GM21526 (cell line): ENCODE data around the gene GPR82.
A peak's percentile ranks its signal among the peaks of the same experiment; 100 is the strongest.
"Not testable (repeated sequence)": the region's sequence is repeated elsewhere in the genome, so short reads cannot be mapped to it uniquely, and the experiment has no call there.

ENCODE experiments used
- ATAC-seq: cut with Tn5 transposase; IDR thresholded peaks from one replicate; pipeline ENCODE4 v1.9.1; 2021; ENCODE audit warnings: moderate library complexity; ENCODE audit not compliant: unreplicated experiment, low FRiP score

GPR82 gene

GRCh38 chrX:41723826-41724225 is at the start of gene GPR82:
GPR82 (plus strand) TSS chrX:41724181; CDS start chrX:41727027, 2,846 bp downstream.
- no peak for ATAC-seq

- ATAC-seq: not testable (repeated sequence)
Measured at GRCh38 chrX:41676361-41676760, 47.6 kb upstream of the GPR82 start.

- no peak for ATAC-seq
Measured at GRCh38 chrX:41677183-41678060, 46.6 kb upstream of the GPR82 start.

- ATAC-seq: no peak
Measured at GRCh38 chrX:41684138-41684537, 39.8 kb upstream of the GPR82 start.

- no peak for ATAC-seq
Measured at GRCh38 chrX:41684940-41685339, 39.0 kb upstream of the GPR82 start.

GRCh38 chrX:41686788-41687187 is 37.2 kb upstream of the GPR82 start:
- no peak for ATAC-seq

- ATAC-seq: no peak
Measured at GRCh38 chrX:41688156-41688555, 35.8 kb upstream of the GPR82 start.

GRCh38 chrX:41688835-41689234 is 35.1 kb upstream of the GPR82 start, which contains the start of gene GPR34:
GPR34 (plus strand) TSS chrX:41688973; CDS start chrX:41695634, 6,661 bp downstream.
- no peak for ATAC-seq

GRCh38 chrX:41689711-41690110 is 34.3 kb upstream of the GPR82 start:
- ATAC-seq: no peak

- no peak for ATAC-seq
Measured at GRCh38 chrX:41692162-41692749, 31.7 kb upstream of the GPR82 start.

- no peak for ATAC-seq
Measured at GRCh38 chrX:41693024-41693423, 31.0 kb upstream of the GPR82 start.

- ATAC-seq: no peak
Measured at GRCh38 chrX:41695426-41695825, 28.6 kb upstream of the GPR82 start.

- no peak for ATAC-seq
Measured at GRCh38 chrX:41703574-41704029, 20.4 kb upstream of the GPR82 start.

GRCh38 chrX:41705042-41705441 is 18.9 kb upstream of the GPR82 start:
- no peak for ATAC-seq

- peak; percentile 76 for ATAC-seq
Measured at GRCh38 chrX:41705680-41706374, 18.2 kb upstream of the GPR82 start.

GRCh38 chrX:41707218-41707617 is 16.8 kb upstream of the GPR82 start:
- no peak for ATAC-seq

GRCh38 chrX:41708486-41708885 is 15.5 kb upstream of the GPR82 start:
- no peak for ATAC-seq

GRCh38 chrX:41711021-41711667 is 12.8 kb upstream of the GPR82 start:
- no peak for ATAC-seq

GRCh38 chrX:41716222-41716621 is 7.8 kb upstream of the GPR82 start:
- ATAC-seq: no peak

GRCh38 chrX:41716767-41717473 is 7.1 kb upstream of the GPR82 start:
- no peak for ATAC-seq
